HuH-7 (cell line): ENCODE results near the gene HEPACAM.

Experiments used
- DNase-seq: peaks from one replicate; pipeline ENCODE4 v3.0.0; 2011; ENCODE audit warnings: low spot score

The HEPACAM gene

GRCh38 chr11:124943254-124943616 is 7.4 kb upstream of the HEPACAM start:
- DNase-seq: no peak

DNA sequence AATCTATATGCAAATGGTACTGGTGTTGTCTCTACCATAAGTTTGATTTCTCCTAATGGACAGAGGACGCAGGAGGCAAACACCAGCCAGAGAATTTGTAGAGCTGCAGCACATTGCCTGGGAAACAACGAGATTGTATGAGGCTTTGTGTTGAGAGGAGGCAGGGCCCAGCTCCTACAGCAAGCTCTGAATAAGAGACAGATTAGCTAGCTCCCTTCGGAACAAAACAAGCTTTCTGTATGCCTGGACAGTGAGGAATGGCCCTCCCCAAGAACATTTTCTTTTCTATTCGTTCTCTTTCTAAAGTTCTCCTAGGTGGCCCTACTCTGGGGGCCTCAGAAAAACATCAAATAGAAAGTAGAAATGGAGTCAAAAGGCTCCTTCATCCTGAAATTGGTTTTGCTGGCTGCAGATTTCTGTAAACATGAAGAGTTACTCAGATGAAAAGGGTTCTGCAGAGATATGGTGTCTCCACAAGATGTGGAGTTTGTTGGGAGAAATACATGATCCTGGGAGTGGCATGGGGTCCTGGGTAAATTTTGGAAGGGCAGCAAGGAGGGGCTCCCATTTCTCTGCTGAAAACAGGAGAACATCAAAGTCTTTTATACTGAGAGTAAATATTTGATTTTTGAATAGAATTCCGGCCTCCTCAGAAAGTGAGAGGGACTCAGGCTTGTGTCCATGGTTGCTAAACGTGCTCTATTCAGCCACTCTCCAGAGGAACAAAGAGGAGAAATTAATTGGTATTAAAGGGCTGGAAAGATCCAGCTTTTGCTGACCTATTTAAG is 6.8 kb upstream of the HEPACAM start:
- no peak for DNase-seq

GRCh38 chr11:124941703-124942102 is 5.9 kb upstream of the HEPACAM start:
- no peak for DNase-seq

DNA sequence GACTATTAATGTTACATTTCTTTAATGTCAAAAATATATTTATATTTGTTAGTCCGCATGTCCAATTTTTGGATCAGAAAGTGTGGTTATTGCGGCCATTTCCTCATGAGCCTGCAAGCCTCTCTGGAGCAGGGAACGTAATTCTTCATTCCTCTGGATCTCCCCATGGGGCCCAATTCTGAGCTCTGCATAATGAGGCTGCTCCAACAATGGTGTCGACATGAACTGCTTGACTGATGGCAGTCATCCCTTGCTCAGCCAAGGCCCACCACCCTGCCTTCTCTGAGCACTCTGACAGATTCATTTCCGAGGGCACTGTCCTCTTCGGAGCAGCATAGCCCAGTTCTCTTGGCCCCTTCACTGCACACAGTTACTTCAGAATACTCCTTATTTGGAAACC is 3.1 kb upstream of the HEPACAM start:
- no peak for DNase-seq

DNA sequence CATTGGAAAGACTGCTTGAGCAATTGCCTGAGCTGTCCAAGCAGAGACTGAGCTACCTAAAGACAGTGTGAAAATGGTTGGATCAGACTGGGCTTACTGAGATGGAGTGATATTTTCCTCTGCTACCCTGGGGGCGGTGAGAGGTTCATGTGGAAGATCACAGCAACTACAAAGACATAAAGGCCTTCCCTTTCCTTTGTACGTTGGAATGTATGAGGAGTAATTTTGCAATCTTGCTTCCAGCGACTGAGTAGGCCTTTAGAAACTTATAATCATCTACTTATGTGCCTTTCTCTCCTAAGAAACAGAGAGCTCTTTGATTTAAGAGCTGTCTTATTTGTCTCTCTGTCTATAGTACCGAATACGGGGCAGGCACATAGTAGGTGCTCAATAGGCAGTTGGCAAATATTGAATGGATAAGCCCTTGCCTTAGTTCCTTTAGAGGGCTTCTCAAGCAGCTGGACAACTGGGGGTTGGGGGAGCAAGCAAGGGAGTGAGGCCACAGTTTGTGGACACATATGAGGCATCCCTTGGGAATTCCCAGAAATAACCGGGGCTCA is 2.4 kb upstream of the HEPACAM start:
- DNase-seq: no peak

GRCh38 chr11:124937336-124937935 is 1.6 kb upstream of the HEPACAM start:
- no peak for DNase-seq

- DNase-seq: no peak
Measured at GRCh38 chr11:124934862-124935547, 842 bp downstream of the HEPACAM start.

DNA sequence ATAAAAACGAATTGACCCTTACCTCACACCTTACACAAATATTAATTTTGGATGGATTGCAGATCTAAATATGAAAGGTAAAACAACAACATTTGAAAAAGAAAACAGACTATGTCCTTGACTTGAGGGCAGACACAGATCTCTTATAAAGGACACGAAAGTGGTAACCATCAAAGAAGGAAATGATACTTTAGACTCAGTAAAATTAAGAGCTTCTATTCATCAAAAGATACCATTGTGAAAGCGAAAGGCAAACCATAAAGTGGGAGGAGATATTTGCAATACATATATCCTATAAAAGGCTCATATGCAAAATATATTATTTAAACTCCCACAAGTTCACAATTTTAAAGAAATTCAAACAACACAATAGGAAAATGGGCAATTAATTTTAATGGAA is 5.0 kb downstream of the HEPACAM start:
- DNase-seq: no peak

DNA sequence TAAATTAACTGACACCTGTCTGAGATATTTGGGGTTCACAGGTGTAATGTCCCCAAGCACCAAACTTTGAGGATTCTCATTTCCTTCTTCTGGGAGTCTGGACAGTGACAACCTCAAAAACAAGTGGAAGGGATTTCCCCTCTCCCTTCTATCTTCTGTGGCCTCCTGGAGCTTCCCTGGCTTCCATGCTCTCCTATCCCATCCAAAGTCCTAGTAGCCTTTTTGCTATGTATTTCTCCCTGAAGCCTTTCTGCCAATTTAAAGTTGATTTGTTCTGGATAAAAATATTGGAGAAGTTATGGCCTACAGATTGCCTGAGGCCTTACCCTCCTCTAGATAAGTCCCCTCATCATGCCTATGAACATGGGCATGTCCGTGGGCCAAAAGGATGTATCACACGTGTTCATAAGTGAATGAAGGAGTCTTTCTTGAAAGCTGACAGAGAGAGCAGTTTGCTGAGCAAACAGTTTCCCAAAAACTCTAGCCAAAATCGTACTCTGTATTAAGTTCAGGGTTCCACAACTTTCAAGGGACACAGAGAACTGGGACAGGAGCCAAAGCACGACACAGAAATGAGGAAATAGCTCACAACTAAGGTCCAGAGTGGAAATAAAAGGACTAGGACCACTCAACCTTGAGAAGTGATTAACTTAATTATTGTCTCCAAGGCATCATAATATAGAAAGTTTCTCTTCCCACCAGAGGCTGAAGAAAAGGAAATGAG is 6.7 kb downstream of the HEPACAM start:
- no peak for DNase-seq

DNA sequence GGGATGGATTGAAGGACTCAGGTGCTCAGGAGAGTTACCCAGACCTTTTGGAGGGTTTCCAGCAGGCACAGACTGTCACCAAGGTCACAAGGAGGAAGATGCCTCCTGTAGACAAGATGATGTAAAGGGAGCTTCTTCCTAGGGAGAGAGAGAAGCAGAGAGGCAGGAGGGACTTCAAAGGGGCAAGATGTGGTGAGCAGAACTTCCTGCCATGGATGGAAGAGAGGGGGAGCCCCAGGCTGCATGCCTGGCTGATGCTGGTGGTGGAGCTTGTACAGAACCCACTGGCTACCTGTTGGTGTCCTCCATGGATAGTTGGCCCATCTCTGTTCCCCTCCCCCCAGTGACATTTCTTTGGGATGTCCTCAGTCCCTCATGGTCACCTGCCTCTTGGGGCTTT is 12.6 kb downstream of the HEPACAM start:
- DNase-seq: no peak

- no peak for DNase-seq
Measured at GRCh38 chr11:124922831-124923230, 13.0 kb downstream of the HEPACAM start.

- DNase-seq: no peak
Measured at GRCh38 chr11:124920870-124921609, 14.8 kb downstream of the HEPACAM start.

GRCh38 chr11:124920356-124920755 is 15.5 kb downstream of the HEPACAM start:
- DNase-seq: no peak

DNA sequence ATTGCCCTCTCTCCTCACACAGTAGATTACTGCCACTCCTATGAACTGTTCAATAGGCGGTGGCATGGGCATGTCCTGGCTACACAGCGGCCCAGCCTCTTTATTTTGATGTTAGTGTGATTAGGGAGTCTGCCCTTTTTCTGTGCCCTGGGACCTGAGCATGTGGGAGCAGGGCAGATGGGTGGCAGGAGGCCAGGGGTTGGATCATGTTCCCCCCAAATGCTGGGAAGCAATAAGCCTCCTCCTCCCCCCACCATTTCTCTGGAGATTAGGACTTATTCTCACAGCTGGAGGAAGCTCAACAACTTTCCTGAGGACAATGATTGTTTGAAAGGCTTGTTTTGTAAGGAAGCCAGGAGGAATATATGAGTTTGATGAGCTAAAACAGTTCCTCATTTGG is 15.9 kb downstream of the HEPACAM start:
- no peak for DNase-seq

DNA sequence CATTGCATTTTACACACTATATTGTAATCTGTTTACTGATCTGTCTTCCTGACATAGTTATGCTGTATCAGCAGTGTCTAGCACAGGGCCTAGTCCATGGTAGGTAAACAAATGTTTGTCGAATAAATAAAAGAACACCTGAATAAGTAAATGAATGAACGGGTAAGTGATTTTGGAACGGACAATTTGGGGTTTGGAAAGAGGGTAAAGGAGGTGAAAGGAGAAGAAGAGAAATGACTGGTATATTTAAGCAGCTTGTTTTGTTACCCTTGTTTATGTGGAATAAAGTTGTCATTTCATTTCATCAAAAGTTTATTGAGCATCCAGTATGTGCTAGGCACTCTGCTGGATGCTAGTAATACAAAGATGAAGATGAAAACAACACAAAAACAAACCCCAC is 16.9 kb downstream of the HEPACAM start, which contains the start of gene HEPN1:
HEPN1 (plus strand) TSS at position 301 of the 400 bp plus-strand sequence.
- DNase-seq: no peak

- DNase-seq: no peak
Measured at GRCh38 chr11:124917115-124917637, 18.7 kb downstream of the HEPACAM start.

DNA sequence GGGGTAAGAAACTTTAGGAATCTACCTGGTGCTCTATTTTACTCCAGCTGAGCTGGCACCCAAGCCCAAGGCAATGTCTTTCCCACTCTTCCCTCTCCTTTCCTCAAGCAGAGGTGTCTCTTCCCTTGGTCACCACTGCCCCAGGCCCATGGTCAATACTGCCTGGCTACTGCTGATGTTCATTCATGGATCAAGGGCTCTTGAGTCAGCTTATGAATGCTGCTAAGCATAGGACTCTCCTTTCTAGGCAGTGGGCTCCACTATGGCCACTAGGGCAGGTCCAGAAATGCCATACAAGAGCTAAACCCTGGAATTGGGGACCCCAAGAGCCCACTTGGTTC is 19.5 kb downstream of the HEPACAM start:
- DNase-seq: no peak

- DNase-seq: no peak
Measured at GRCh38 chr11:124915541-124916369, 20.1 kb downstream of the HEPACAM start.

- DNase-seq: no peak
Measured at GRCh38 chr11:124902616-124903015, 33.2 kb downstream of the HEPACAM start.

DNA sequence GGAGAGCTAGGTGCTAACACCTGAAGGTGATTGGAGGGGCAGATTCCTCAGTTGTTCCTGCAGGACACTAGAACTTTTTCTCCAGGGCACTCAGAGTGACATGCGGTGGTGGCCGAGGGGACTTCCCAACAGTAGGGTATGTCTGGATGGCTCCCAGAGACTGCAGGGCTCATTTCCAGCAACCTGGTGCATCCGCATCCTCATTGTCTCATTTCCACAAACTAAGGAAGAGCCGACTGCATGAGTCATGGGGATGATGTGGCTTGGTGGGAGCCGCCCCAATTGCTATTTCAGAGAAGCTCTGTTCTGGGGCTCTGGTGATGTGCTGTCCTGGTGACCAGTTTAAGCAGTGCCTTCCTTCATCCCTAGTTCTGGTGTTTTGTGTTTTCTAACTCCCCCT is 35.4 kb downstream of the HEPACAM start:
- no peak for DNase-seq
